HG03039 (cell line): ENCODE measurements around the gene CD7.
A peak's percentile ranks its signal among the peaks of the same experiment; 100 is the strongest.

Source experiments
- ATAC-seq: cut with Tn5 transposase; IDR thresholded peaks from one replicate; pipeline ENCODE4 v1.9.1; 2021; ENCODE audit warnings: mild to moderate bottlenecking, moderate library complexity; ENCODE audit not compliant: unreplicated experiment

Gene CD7

DNA sequence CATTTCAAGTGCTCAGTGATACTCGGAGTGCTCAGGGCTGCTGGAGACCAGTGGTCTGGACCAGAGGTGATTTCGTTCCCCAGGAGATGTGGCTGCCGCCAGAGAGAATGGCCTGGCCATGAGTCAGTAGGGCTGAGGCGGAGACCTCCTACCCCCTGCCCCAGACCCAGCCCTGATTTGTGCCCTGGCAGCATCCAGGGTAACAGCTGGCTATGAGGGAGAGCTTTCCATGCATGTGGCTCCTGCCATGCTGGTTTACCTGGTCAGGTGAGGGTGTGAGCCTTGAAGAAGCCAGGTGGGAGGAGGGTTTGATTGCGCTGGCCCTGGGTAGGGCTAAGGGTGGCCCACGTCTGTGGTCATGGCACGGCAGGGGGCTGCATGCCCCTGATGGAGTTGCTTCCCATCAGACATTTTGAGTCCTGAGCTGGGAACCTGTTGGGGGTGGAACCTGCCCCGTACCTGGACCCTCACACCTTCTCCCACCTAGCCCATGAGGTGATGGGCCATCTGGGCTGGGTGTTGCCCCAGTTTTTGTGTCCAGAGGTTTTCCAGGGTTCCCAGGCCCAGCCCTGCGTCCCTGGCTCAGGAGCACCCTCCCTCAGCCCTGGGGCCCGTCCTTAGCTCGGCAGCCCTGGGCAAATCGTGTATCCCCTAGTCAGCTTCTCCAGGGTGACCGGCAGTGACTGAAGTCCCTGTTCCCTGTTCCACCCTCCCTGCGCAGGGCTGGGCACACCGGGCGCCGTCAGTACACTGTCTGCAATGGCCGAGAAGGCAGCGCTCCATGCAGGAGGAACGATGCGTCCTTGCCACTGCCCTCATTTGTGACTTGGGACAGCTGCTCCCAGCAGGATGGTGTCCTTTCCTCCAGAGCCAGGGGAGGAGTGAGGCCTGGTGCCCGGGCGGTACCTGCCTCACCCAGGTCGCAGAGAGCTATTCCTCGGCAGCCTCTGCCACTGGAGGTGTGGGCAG lies 34.9 kb downstream of the CD7 start:
- ATAC-seq = no peak

DNA sequence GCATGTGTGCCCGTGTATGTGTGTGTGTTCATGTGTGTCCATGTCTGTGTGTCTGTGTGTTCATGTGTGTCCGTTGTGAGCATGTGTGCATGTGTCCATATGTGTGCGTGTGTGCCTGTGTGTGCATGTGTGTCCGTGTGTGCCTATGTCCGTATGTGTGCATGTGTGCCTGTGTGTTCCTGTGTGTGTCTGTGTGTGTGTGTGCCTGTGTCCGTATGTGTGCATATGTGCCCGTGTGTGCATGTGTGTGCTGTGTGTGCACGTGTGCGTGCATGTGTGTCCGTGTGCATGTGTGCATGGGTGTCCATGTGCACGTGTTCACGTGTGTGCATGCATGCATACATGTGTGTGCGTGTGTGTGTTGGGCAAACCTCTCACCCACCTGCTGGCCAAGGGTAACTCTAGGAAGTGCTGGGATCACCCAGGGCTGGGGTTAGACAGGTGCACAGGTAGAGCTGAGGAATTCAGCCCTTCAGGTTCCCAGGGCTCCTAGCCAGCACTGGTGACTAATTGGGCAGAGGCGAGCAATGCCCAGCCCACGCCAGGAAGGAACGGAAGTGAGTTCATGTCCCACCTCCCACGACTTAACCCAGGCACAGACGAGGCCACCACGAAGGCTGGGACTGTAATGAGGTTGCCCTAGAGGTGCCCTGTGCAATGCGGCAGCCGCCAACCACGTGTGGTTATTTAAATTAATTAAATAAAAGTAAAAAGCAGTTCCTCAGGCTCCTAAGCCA lies 35.7 kb downstream of the CD7 start:
- ATAC-seq = no peak

DNA sequence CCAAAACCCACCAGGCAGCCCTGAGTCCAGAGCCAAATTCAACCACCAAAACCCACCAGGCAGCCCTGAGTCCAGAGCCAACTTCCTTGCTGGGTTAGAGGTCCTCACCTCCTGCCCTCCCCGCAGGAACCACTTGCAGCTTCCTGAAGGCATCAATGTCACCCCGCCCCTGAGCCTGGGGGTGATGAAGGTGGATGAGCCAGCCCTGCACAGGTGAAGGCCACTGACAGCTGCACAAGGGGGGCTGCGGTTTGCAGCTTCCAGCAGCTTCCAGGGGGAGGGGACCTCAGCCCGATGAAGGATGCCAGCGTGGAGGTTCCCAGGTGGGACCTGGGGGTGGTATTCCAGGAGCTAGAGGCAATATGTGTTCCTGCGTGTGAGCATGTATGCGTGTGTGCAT lies 36.3 kb downstream of the CD7 start:
- ATAC-seq = no peak

GRCh38 chr17:82280537-82280936 lies 36.9 kb downstream of the CD7 start:
- no peak for ATAC-seq

DNA sequence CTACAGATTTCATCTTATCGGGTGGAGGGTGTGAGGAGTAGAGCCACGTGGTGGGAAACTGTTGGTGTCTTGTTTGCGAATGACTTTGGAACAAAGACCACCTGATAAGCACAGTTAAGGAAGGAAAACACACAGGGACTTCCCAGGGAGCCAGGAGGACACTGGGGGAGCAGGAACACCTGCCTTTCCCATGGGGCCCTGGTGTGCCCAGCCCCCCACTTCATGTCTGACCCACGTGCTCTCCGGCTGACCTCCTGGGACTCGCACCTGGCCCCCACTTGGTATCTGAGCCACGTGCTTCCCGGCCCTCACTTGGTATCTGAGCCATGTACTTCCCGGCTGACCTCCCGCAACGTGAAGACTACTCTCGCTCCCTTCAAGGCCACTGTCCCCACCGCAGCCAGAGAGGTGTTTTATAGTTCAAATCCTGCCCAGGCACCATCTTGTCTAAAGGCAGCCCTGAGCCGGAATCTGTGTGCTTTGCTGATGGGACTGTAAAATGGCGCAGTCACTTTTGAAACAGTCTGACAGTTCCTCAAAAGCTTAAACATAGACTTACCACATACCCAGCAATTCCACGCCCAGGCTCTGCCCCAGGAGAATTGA lies 38.5 kb downstream of the CD7 start:
- no peak for ATAC-seq

DNA sequence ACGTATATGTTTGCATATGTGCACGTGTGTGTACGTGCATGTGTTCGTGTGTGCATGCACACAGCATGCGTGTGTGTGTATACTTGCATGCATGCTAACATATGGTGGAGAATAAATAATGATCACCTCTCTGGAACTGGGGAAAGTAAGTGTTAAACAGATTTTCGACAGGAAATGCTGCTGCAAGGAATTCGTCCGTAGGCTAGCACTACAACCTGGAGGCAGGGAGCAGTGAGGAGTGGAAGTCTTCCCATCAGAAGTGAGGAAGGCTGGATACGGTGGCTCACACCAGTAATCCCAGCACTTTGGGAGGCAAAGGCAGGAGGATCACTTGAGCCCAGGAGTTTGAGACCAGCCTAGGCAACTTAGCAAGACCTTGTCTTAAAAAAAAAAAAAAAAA lies 39.1 kb downstream of the CD7 start:
- no peak for ATAC-seq

DNA sequence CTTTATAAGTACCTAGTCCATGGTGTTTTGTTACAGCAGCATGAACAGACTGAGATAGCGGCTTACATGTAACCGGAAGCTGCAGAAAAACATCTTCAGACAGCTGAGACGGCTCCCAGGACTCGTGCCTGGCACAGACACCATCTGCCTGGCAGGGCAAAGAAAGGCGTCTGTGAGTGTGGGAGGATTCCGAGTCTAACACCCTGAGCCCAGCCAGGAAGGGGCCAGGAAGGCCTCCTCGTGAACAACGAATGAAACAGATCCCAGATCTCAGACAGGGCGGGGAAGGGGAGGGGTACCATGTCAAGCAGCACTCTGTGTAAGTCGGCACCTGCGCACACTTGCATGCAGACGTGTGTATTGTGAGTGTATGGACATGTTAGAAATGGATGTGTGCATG lies 39.6 kb downstream of the CD7 start:
- ATAC-seq = no peak

- no peak for ATAC-seq
Measured at GRCh38 chr17:82276938-82277337, 40.5 kb downstream of the CD7 start.

DNA sequence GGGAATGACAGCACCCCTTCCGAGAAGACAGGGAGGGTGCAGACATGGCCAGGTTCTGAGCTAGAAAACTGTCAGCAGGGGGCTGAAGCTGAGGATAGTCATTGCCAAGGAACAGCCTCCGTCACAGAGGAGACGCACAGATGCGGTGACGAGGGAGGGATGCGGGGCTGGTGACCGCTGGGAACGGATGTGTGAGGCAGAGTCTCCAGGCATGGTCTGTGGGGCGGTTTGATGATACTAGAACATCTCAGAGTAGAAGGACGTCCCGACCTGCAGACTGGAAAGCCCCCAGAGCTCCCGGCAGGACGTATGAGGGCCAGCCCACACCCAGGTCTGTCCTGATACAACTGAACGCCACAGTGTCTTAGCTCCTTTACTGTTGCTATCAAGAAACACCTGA lies 42.1 kb downstream of the CD7 start:
- no peak for ATAC-seq

- ATAC-seq = no peak
Measured at GRCh38 chr17:82274134-82275020, 43.0 kb downstream of the CD7 start.

DNA sequence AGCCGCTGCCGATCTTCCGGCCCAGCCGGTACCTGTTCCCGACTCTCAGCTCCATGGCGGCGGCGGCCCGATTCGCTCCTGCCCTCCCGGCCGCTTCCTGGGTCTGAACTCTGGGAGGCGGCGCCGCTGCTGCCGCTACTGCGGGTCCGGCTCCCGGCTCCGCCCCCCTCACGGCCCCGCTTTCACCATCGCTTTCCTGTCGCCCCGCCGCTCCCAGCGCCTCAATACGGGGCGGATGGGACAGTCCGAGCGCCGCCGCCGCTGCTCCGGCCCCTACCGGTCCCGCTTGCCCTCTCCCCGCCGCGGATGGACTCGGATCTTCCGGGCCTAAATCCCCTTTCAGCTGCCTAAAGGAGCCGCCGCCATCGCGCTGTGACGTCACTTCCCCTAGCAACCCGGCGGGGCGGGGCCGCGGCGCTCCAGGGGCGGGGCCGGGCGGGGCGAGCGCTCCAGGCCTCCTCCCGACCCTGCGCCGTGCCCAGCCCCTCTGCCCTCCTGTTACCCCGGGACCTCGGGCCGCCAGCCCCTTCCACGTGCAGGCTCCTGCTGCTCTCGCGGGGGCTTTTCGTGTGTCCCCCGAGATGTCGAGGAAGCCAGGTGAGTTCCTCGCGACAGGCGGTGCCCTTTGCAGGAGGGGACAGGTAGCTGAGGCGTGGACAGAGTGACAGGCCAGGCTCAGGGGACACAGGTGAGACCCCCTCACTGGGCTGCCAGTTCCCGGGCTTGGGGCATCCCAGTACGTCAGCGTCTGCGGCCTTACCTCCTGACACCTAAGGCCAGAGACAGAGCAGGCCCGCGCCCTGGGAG lies 43.9 kb downstream of the CD7 start, which contains the start of gene CSNK1D:
TSS of gene CSNK1D (minus strand) at position 374 of the 807 bp plus-strand sequence. CDS start at position 55, 319 bp downstream.
- peak; percentile 59 for ATAC-seq

DNA sequence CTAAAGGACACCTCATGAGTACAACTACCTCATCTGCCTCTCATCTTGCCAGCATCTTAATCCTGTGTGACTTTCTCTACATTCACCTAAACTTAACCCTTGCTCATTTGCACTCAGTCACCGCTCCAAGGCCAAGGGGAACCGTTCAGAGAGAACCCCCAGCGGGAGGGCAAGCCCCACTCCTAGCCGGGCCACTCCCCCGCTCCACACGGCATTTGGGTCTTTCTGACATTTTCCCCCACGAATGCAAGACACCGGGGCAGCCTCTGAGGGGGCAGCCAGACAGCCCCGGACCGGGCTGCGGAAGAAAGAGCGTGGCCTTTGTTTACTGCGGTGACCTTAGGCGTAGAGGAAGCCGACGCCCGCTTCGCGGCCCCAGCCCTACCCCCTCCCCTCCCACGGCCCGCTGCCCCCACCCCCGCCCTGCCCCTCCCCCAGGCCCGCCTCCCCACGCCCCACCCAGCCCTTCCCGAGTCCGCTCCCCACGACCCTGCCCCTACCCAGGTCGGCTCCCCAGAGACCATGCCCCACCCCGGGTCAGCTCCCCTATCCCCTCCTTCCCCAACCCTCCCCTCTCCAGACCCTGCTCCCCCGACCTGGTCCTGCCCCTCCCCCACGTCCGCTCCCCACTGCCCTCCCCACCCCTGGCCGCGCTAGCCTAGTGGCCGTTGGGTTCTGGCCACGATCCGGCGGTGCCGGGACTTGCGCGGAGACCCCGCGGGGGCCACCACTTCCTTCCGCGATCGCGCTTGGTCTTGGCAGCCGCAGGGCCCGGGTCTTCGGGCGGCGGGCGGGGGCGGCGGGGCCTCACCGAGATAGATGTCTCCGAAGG lies 44.7 kb downstream of the CD7 start:
- ATAC-seq = peak; percentile 21

GRCh38 chr17:82271401-82271800 lies 46.0 kb downstream of the CD7 start:
- no peak for ATAC-seq

GRCh38 chr17:82270651-82271050 lies 46.8 kb downstream of the CD7 start:
- no peak for ATAC-seq

GRCh38 chr17:82269882-82270500 lies 47.4 kb downstream of the CD7 start:
- no peak for ATAC-seq

DNA sequence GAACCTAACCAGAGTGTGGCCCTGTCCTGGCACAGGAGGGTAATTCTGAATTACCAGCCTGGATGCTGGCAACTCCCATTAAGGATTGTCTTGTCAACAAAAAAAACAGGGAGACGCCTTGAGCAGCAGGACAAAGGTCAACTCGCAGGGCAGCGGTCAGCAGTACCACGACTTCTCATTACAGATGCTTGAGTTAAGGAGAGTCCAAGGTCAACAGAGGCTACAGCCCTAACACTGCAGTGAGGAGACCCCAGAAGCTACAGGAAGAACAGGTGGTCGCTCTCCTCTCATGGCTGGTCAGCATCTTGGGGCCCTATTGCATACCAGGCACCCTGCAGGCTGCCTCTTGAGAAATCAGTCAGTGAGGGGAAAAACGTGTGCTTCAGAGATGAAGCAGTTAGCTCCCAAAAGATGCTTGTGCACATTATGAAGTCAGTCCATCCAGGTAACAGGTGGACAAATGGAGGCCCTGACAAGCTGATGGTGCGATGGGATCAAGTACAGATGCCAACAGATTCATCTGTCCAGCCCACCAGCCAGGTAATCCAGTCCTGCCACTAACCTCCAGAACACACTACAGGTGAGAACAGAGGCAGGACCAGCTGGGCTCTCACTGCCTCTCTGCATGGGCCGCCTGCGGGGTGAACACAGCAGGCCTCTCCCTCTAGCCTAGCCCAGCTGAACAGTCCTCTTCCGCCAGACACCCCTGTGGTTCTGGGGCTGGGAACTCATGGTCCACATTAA lies 48.1 kb downstream of the CD7 start:
- ATAC-seq = no peak

GRCh38 chr17:82267575-82268379 lies 49.6 kb downstream of the CD7 start:
- no peak for ATAC-seq
